SK-N-SH treated with all-trans-retinoic acid at 6 μM for 48 hours (cell line): Measurements from ENCODE around the gene SMYD2.

Experiments
- ATAC-seq: fragments of 200-7000 bp; cut with Tn5 transposase; 3 replicates; pipeline ENCODE4 v1.9.1; 2020; ENCODE audit warnings: mild to moderate bottlenecking, moderate library complexity
- ARNTL ChIP-seq: fragments of 450-650 bp; formaldehyde crosslinking; IDR thresholded peaks from 2 replicates; pipeline ENCODE4 v1.5.0; 2020; ENCODE audit warnings: low read depth, mild to moderate bottlenecking, moderate library complexity, borderline replicate concordance
- CSDC2 ChIP-seq: fragments of 250-450 bp; sonication (Bioruptor Pico); IDR thresholded peaks from 2 replicates; pipeline ENCODE4 v1.5.0; 2020; ENCODE audit warnings: mild to moderate bottlenecking, moderate library complexity
- ESRRG ChIP-seq: fragments of 250-450 bp; sonication (Bioruptor Pico); IDR thresholded peaks from 2 replicates; pipeline ENCODE4 v1.6.1; 2021; ENCODE audit warnings: mild to moderate bottlenecking
- GLIS3 ChIP-seq: fragments of 250-450 bp; sonication (Bioruptor Pico); IDR thresholded peaks from 2 replicates; pipeline ENCODE4 v1.5.0; 2020; ENCODE audit warnings: mild to moderate bottlenecking, moderate library complexity
- ISL1 ChIP-seq: fragments of 250-450 bp; sonication (Bioruptor Pico); IDR thresholded peaks from 2 replicates; pipeline ENCODE4 v2.1.2; 2022; ENCODE audit warnings: mild to moderate bottlenecking, moderate library complexity
- OSR1 ChIP-seq: fragments of 250-450 bp; sonication (Bioruptor Pico); IDR thresholded peaks from 2 replicates; pipeline ENCODE4 v1.8.0; 2022; ENCODE audit warnings: moderate library complexity, mild to moderate bottlenecking, inconsistent platforms
- PATZ1 ChIP-seq: fragments of 250-450 bp; sonication (Bioruptor Pico); IDR thresholded peaks from 2 replicates; pipeline ENCODE4 v1.8.0; 2020; ENCODE audit warnings: mild to moderate bottlenecking, moderate library complexity, borderline replicate concordance
- RARB ChIP-seq: fragments of 250-450 bp; sonication (Bioruptor Pico); IDR thresholded peaks from 2 replicates; pipeline ENCODE4 v1.8.0; 2021; ENCODE audit warnings: mild to moderate bottlenecking, moderate library complexity
- SNAI2 ChIP-seq: fragments of 250-450 bp; sonication (Bioruptor Pico); IDR thresholded peaks from 2 replicates; pipeline ENCODE4 v1.5.0; 2020; ENCODE audit warnings: mild to moderate bottlenecking, moderate library complexity
- TCF4 ChIP-seq: fragments of 250-450 bp; sonication (Bioruptor Pico); IDR thresholded peaks from 2 replicates; pipeline ENCODE4 v1.8.0; 2021; ENCODE audit warnings: mild to moderate bottlenecking, moderate library complexity, borderline replicate concordance
- TOX ChIP-seq: fragments of 250-450 bp; sonication (Bioruptor Pico); IDR thresholded peaks from 2 replicates; pipeline ENCODE4 v1.8.0; 2021; ENCODE audit warnings: mild to moderate bottlenecking, moderate library complexity, borderline replicate concordance
- TSHZ2 ChIP-seq: fragments of 250-450 bp; sonication (Bioruptor Pico); IDR thresholded peaks from 2 replicates; pipeline ENCODE4 v1.5.0; 2020; ENCODE audit warnings: mild to moderate bottlenecking, moderate library complexity
- ZC3H10 ChIP-seq: fragments of 250-450 bp; sonication (Bioruptor Pico); IDR thresholded peaks from 2 replicates; pipeline ENCODE4 v1.5.1; 2021; ENCODE audit warnings: mild to moderate bottlenecking, moderate library complexity
- ZFP3 ChIP-seq: fragments of 250-450 bp; sonication (Bioruptor Pico); IDR thresholded peaks from 2 replicates; pipeline ENCODE4 v1.5.0; 2020; ENCODE audit warnings: mild to moderate bottlenecking, moderate library complexity
- ZFP30 ChIP-seq: fragments of 450-650 bp; formaldehyde crosslinking; IDR thresholded peaks from 2 replicates; pipeline ENCODE4 v1.5.0; 2022; ENCODE audit warnings: mild to moderate bottlenecking, moderate library complexity
- ZNF565 ChIP-seq: fragments of 450-650 bp; formaldehyde crosslinking; conservative IDR thresholded peaks from 2 replicates; pipeline ENCODE4 v1.5.0; 2020; ENCODE audit warnings: low read depth, mild to moderate bottlenecking, moderate library complexity
- ZNF70 ChIP-seq: fragments of 450-650 bp; formaldehyde crosslinking; IDR thresholded peaks from 2 replicates; pipeline ENCODE4 v1.5.0; 2020; ENCODE audit warnings: mild to moderate bottlenecking, moderate library complexity
- TF ChIP-seq, protein P1 (sequence below): fragments of 250-450 bp; sonication (Bioruptor Pico); IDR thresholded peaks from 2 replicates; pipeline ENCODE4 v1.8.0; 2021; ENCODE audit warnings: low read depth, mild to moderate bottlenecking, moderate library complexity, borderline replicate concordance
- TF ChIP-seq, protein P2 (sequence below): fragments of 250-450 bp; sonication (Bioruptor Pico); IDR thresholded peaks from 2 replicates; pipeline ENCODE4 v1.5.1; 2021; ENCODE audit warnings: mild to moderate bottlenecking, moderate library complexity
- TF ChIP-seq, protein P3 (sequence below): fragments of 250-450 bp; sonication (Bioruptor Pico); IDR thresholded peaks from 2 replicates; pipeline ENCODE4 v1.5.1; 2020; ENCODE audit warnings: low read depth, mild to moderate bottlenecking, moderate library complexity

The SMYD2 gene

GRCh38 chr1:214370615-214371014 lies 89.7 kb downstream of the SMYD2 start:
- no peak for ATAC-seq

GRCh38 chr1:214372092-214372491 lies 91.1 kb downstream of the SMYD2 start:
- no peak for ATAC-seq
- no peak for TF ChIP-seq ZNF70 (CRISPR knock-in tag)
- TF ChIP-seq, protein P1, sequence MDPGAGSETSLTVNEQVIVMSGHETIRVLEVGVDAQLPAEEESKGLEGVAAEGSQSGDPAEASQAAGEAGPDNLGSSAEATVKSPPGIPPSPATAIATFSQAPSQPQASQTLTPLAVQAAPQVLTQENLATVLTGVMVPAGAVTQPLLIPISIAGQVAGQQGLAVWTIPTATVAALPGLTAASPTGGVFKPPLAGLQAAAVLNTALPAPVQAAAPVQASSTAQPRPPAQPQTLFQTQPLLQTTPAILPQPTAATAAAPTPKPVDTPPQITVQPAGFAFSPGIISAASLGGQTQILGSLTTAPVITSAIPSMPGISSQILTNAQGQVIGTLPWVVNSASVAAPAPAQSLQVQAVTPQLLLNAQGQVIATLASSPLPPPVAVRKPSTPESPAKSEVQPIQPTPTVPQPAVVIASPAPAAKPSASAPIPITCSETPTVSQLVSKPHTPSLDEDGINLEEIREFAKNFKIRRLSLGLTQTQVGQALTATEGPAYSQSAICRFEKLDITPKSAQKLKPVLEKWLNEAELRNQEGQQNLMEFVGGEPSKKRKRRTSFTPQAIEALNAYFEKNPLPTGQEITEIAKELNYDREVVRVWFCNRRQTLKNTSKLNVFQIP (CRISPR knock-in tag), result no peak
- no peak for TF ChIP-seq ZC3H10 (CRISPR knock-in tag)
- TF ChIP-seq TCF4 (CRISPR knock-in tag), result no peak
- no peak for TF ChIP-seq ISL1
- no peak for TF ChIP-seq GLIS3 (CRISPR knock-in tag)
- TF ChIP-seq TSHZ2 (CRISPR knock-in tag), result no peak
- TF ChIP-seq ARNTL (CRISPR knock-in tag), result no peak
- no peak for TF ChIP-seq ZFP30 (CRISPR knock-in tag)
- TF ChIP-seq ZFP3 (CRISPR knock-in tag), result no peak

More at GRCh38 chr1:214370615-214371014, 89.7 kb downstream of the SMYD2 start:
- TF ChIP-seq TCF4 (CRISPR knock-in tag) (no peak), CSDC2 (CRISPR knock-in tag) (no peak), GLIS3 (CRISPR knock-in tag) (no peak), ZNF565 (CRISPR knock-in tag) (no peak), ESRRG (CRISPR knock-in tag) (no peak), ARNTL (CRISPR knock-in tag) (no peak), PATZ1 (CRISPR knock-in tag) (no peak), OSR1 (CRISPR knock-in tag) (no peak), ISL1 (no peak), SNAI2 (no peak), TOX (no peak), RARB (CRISPR knock-in tag) (no peak), TSHZ2 (CRISPR knock-in tag) (no peak)
- TF ChIP-seq, protein P2, sequence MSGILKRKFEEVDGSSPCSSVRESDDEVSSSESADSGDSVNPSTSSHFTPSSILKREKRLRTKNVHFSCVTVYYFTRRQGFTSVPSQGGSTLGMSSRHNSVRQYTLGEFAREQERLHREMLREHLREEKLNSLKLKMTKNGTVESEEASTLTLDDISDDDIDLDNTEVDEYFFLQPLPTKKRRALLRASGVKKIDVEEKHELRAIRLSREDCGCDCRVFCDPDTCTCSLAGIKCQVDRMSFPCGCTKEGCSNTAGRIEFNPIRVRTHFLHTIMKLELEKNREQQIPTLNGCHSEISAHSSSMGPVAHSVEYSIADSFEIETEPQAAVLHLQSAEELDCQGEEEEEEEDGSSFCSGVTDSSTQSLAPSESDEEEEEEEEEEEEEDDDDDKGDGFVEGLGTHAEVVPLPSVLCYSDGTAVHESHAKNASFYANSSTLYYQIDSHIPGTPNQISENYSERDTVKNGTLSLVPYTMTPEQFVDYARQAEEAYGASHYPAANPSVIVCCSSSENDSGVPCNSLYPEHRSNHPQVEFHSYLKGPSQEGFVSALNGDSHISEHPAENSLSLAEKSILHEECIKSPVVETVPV (CRISPR knock-in tag), result no peak
- TF ChIP-seq, protein P3, sequence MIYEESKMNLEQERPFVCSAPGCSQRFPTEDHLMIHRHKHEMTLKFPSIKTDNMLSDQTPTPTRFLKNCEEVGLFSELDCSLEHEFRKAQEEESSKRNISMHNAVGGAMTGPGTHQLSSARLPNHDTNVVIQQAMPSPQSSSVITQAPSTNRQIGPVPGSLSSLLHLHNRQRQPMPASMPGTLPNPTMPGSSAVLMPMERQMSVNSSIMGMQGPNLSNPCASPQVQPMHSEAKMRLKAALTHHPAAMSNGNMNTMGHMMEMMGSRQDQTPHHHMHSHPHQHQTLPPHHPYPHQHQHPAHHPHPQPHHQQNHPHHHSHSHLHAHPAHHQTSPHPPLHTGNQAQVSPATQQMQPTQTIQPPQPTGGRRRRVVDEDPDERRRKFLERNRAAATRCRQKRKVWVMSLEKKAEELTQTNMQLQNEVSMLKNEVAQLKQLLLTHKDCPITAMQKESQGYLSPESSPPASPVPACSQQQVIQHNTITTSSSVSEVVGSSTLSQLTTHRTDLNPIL (CRISPR knock-in tag), result no peak
- TF ChIP-seq, protein P1 (CRISPR knock-in tag), result no peak
